Kidney capillary endothelial cell (primary cell): ENCODE measurements around the gene CD151.

Experiments used
- DNase-seq: peaks from one replicate; pipeline ENCODE4 v3.0.0-alpha.2; 2018; ENCODE audit warnings: low spot score

CD151 gene

GRCh38 chr11:858053-858761 lies 25.5 kb downstream of the CD151 start:
- no peak for DNase-seq

GRCh38 chr11:858762-859339 lies 26.1 kb downstream of the CD151 start:
- DNase-seq, result no peak

GRCh38 chr11:859394-860131 lies 26.8 kb downstream of the CD151 start:
- DNase-seq, result no peak

GRCh38 chr11:860234-861104 lies 27.7 kb downstream of the CD151 start:
- no peak for DNase-seq

GRCh38 chr11:861105-861479 lies 28.3 kb downstream of the CD151 start:
- no peak for DNase-seq

- no peak for DNase-seq
Observed at GRCh38 chr11:862081-862661, 29.4 kb downstream of the CD151 start.

GRCh38 chr11:862696-863022 lies 29.9 kb downstream of the CD151 start:
- DNase-seq, result no peak

- DNase-seq, result no peak
Observed at GRCh38 chr11:863023-863909, 30.5 kb downstream of the CD151 start.

GRCh38 chr11:863910-864827 lies 31.4 kb downstream of the CD151 start:
- DNase-seq, result no peak

GRCh38 chr11:864898-865297 lies 32.1 kb downstream of the CD151 start:
- no peak for DNase-seq

GRCh38 chr11:865462-866430 lies 33.0 kb downstream of the CD151 start:
- DNase-seq, result no peak

GRCh38 chr11:866481-866880 lies 33.7 kb downstream of the CD151 start:
- no peak for DNase-seq

- no peak for DNase-seq
Observed at GRCh38 chr11:867856-868358, 35.2 kb downstream of the CD151 start.

GRCh38 chr11:868394-868793 lies 35.6 kb downstream of the CD151 start:
- no peak for DNase-seq

GRCh38 chr11:868802-869201 lies 36.0 kb downstream of the CD151 start:
- no peak for DNase-seq

- no peak for DNase-seq
Observed at GRCh38 chr11:869399-870126, 36.8 kb downstream of the CD151 start.

- no peak for DNase-seq
Observed at GRCh38 chr11:870127-870413, 37.3 kb downstream of the CD151 start.

GRCh38 chr11:870418-870817 lies 37.7 kb downstream of the CD151 start:
- DNase-seq, result no peak
